Astrocyte (in vitro differentiated cells and primary cell): Measurements from ENCODE around the gene SLC25A21.

Experiments used
- CTCF ChIP-seq: IDR thresholded peaks from 2 replicates; pipeline ENCODE4 v1.5.1; 2011; ENCODE audit warnings: low read depth, mild to moderate bottlenecking, inconsistent platforms, low read length, moderate library complexity; ENCODE audit not compliant: insufficient read depth
- EZH2 ChIP-seq: IDR thresholded peaks from 2 replicates; pipeline ENCODE4 v1.6.1; 2012; ENCODE audit warnings: mild to moderate bottlenecking, low read length, inconsistent platforms; ENCODE audit not compliant: insufficient read depth

GRCh38 chr14:36820111-36820709 lies 352.2 kb downstream of the SLC25A21 start:
- TF ChIP-seq CTCF (no peak), EZH2 (no peak)
